Psoas muscle (tissue), 8 donors: ENCODE measurements around the gene FMO5. TPM values are rescaled to one million over a fixed set of nuclear protein-coding genes. Genes with fewer than 3 reads are reported as not detected.

Source experiments
- ATAC-seq, 4 donors: fragments of 200-7000 bp; cut with Tn5 transposase; one replicate each; pipeline ENCODE4 v1.9.1; 2020; ENCODE audit warnings: moderate library complexity in 3 of 4, mild to moderate bottlenecking in 2 of 4
- DNase-seq, 2 donors: peaks; one replicate each; pipeline ENCODE4 v3.0.0-alpha.2; 2020
- H3K27ac ChIP-seq: fragments of 200-600 bp; one replicate; pipeline ENCODE4 v1.8.0; 2022
- H3K27me3 ChIP-seq, 3 donors: fragments of 200-600 bp in 1 of 3; one replicate each; pipeline versions ENCODE4 v1.6.1 to v1.8.0; 2013 to 2022; ENCODE audit warnings: low read length in 2 of 3, mild to moderate bottlenecking in 2 of 3, moderate library complexity in 1 of 3; ENCODE audit not compliant: insufficient read depth in 3 of 3
- H3K36me3 ChIP-seq, 2 donors: fragments of 200-600 bp in 1 of 2; one replicate each; pipeline versions ENCODE4 v1.6.1 to v1.8.0; 2013 to 2022; ENCODE audit warnings: low read depth in 1 of 2, mild to moderate bottlenecking in 1 of 2, moderate library complexity in 1 of 2; ENCODE audit not compliant: insufficient read depth in 1 of 2
- H3K4me1 ChIP-seq: fragments of 200-600 bp; one replicate; pipeline ENCODE4 v1.8.0; 2022
- H3K4me3 ChIP-seq: fragments of 200-600 bp; one replicate; pipeline ENCODE4 v1.8.0; 2022; ENCODE audit warnings: mild to moderate bottlenecking
- H3K9me3 ChIP-seq: fragments of 200-600 bp; one replicate; pipeline ENCODE4 v1.8.0; 2022
- WGBS, 3 donors: extraction: QIAGEN DNeasy Blood & Tissue Kit; methylation state at CpG; one replicate each; pipeline versions ENCODE4 v1.1.6 to v1.1.7; 2013; 5-methylcytosine and 5-hydroxymethylcytosine counted together
- intact Hi-C, 2 donors: fragments of 100-400 bp; cut with DNase I; formaldehyde crosslinking; loops; one replicate each; pipeline versions ENCODE4 v1.11.0 to v1.14.2; 2022
- polyA plus RNA-seq, 3 donors: library from polyadenylated mRNA; stranded (reverse); fragments of 200-250 nt; gene quantifications; one replicate each; pipeline ENCODE4 v1.2.3, GENCODE V29; 2013
- total RNA-seq, 4 donors: library from RNA; stranded (reverse); fragmentation: NEBNext Ultra II Directional in 2 of 4; extraction: Animal tissue kit (Norgen Biotek cat#: 25700) in 2 of 4; gene quantifications; one replicate each; pipeline versions ENCODE4 v1.2.1 to v1.2.4, GENCODE V29; 2021 to 2023
- TF ChIP-seq, protein P1 (sequence below): fragments of 200-600 bp; IDR thresholded peaks from one replicate; pipeline ENCODE4 v1.8.0; 2022; ENCODE audit warnings: antibody characterized with exemption
- donor health status: healthy with polysubstance abuse.
- donor health status: DM: no; HTN: no; CAD: no; lungs with moderate emphysema.
- donor health status: Bipolar disorder and iron deficiency.
- donor health status: healthy.
- donor health status: DM: yes; HTN: yes; CAD: no.
- donor health status: DM: no; HTN: no; CAD: no.
- donor health status: DM: no; HTN: no; CAD: no.
- donor health status: DM: yes; HTN: yes; CAD: no.

Gene FMO5
- total and polyA plus RNA-seq, 7 donors, result 0.30 to 1.4 (median 0.53) TPM

DNA sequence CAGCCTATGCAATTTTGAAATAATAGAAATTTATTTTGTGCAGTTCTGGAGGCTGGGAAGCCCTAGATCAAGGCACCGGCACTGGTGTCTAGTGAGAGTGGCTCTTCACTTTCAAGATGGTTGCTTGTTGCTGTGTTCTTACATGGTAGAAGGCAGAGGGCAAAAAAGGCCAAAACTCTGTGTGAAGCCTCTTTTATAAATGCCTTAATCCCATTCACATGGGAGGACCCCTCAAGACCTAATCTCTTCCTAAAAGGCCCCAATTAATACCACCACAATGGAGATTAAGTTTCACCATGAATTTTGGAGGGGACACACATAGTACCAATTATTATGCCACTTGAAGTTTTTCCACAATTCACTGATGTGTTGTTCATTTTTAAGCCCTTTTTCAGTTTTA lies 73.9 kb downstream of the FMO5 start:
- H3K4me3 ChIP-seq, result no peak overlapping the region
- H3K36me3 ChIP-seq, result peaks cover 4 to 26% of the 10 kb centered on the region in 2 donors
- intact Hi-C loops, result no loop called here
- WGBS, 3 donors, result 95 to 100% (median 96%) methylated on average over 1 of the region's 1 CpG
- no peaks in the 10 kb centered on the region for H3K9me3 ChIP-seq
- H3K4me1 ChIP-seq, result no peaks in the 10 kb centered on the region
- DNase-seq (no peak), ATAC-seq (no peak)
- H3K27ac ChIP-seq, result no peak overlapping the region
- H3K27me3 ChIP-seq, result no peaks in the 10 kb centered on the region
- TF ChIP-seq, protein P1, sequence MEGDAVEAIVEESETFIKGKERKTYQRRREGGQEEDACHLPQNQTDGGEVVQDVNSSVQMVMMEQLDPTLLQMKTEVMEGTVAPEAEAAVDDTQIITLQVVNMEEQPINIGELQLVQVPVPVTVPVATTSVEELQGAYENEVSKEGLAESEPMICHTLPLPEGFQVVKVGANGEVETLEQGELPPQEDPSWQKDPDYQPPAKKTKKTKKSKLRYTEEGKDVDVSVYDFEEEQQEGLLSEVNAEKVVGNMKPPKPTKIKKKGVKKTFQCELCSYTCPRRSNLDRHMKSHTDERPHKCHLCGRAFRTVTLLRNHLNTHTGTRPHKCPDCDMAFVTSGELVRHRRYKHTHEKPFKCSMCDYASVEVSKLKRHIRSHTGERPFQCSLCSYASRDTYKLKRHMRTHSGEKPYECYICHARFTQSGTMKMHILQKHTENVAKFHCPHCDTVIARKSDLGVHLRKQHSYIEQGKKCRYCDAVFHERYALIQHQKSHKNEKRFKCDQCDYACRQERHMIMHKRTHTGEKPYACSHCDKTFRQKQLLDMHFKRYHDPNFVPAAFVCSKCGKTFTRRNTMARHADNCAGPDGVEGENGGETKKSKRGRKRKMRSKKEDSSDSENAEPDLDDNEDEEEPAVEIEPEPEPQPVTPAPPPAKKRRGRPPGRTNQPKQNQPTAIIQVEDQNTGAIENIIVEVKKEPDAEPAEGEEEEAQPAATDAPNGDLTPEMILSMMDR, result no peak

DNA sequence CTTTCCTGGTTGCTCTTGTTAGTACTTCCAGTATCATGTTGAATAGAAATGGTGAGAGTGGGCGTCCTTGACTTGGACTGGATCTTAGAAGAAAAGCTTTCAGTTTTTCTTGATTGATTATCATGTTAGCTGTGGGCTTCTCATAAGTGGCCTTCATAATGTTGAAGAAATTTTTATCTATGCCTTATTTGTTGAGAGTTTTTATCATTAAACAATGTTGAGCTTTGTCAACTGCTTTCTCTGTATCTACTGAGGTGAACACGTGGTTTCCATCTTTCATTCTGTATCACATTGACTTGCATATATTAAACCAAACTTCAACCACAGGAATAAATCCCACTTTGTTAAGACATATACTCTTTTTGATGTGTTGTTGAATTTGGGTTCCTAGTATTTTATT lies 82.3 kb downstream of the FMO5 start:
- Histone ChIP-seq H3K4me3 (no peak overlapping the region), H3K36me3 (no peaks in the 10 kb centered on the region), H3K27me3 (no peaks in the 10 kb centered on the region), H3K4me1 (no peaks in the 10 kb centered on the region), H3K9me3 (peaks cover 3% of the 10 kb centered on the region), H3K27ac (no peak overlapping the region)
- WGBS, 3 donors, result 81 to 91% (median 82%) methylated on average over 2 of the region's 2 CpGs
- DNase-seq (no peak), ATAC-seq (no peak)
- TF ChIP-seq, protein P1, result no peak
- intact Hi-C loops, result no loop called here

Other genes with a start within 250 kb of the FMO5 start
- gene PRKAB2, start 52.9 kb downstream of the FMO5 start, total RNA-seq, result 10 to 100 TPM; 50.8 to 77.7 (median 54.1) TPM
- gene PRKAB2, start 52.9 kb downstream of the FMO5 start, polyA plus RNA-seq, result 10 to 100 TPM; 14.1 to 71.8 (median 24.0) TPM
- gene CHD1L, start 17.3 kb upstream of the FMO5 start, total RNA-seq, result 10 to 100 TPM; 15.9 to 20.5 (median 18.9) TPM
- 10 to 100 TPM in 2 of 3 donors, 1 to 10 TPM in 1; 4.8 to 11.6 (median 10.9) TPM for gene CHD1L, start 17.3 kb upstream of the FMO5 start, polyA plus RNA-seq